Endothelial cell (in vitro differentiated cells): ENCODE data around the gene SHISAL2B. TPM values are rescaled to one million over a fixed set of nuclear protein-coding genes. Genes with fewer than 3 reads are reported as not detected.
"Not testable (repeated sequence)": the region's sequence is repeated elsewhere in the genome, so short reads cannot be mapped to it uniquely, and the experiment has no call there.

Source experiments
- DNase-seq: peaks from one replicate; pipeline ENCODE4 v3.0.0; 2021; ENCODE audit warnings: low spot score
- H3K27ac Mint-ChIP-seq: one replicate; pipeline ENCODE4 v1.8.0; 2021; ENCODE audit warnings: mixed read lengths, inconsistent platforms; ENCODE audit not compliant: unreplicated experiment
- H3K27me3 Mint-ChIP-seq: one replicate; pipeline ENCODE4 v1.8.0; 2021; ENCODE audit warnings: mild to moderate bottlenecking, moderate library complexity, mixed read lengths, inconsistent platforms; ENCODE audit not compliant: unreplicated experiment
- H3K36me3 Mint-ChIP-seq: one replicate; pipeline ENCODE4 v1.8.0; 2021; ENCODE audit warnings: mild to moderate bottlenecking, low read depth, mixed read lengths, inconsistent platforms; ENCODE audit not compliant: unreplicated experiment
- H3K4me1 Mint-ChIP-seq: one replicate; pipeline ENCODE4 v1.8.0; 2021; ENCODE audit warnings: mild to moderate bottlenecking, mixed read lengths, inconsistent platforms; ENCODE audit not compliant: unreplicated experiment
- H3K4me3 Mint-ChIP-seq: one replicate; pipeline ENCODE4 v1.8.0; 2021; ENCODE audit warnings: mild to moderate bottlenecking, mixed read lengths, inconsistent platforms; ENCODE audit not compliant: unreplicated experiment
- H3K9me3 Mint-ChIP-seq: one replicate; pipeline ENCODE4 v1.8.0; 2021; ENCODE audit warnings: mixed read lengths, inconsistent platforms; ENCODE audit not compliant: unreplicated experiment
- total RNA-seq: library from RNA; stranded (reverse); fragmentation: NEBNext Ultra II Directional; extraction: Animal tissue kit (Norgen Biotek cat#: 25700); gene quantifications from one replicate; pipeline ENCODE4 v1.2.1, GENCODE V29; 2021; ENCODE audit not compliant: unreplicated experiment
- TF ChIP-seq, protein P1 (sequence below): fragments of 200-600 bp; sonication (generic); IDR thresholded peaks from one replicate; pipeline ENCODE4 v1.5.0; 2021; ENCODE audit warnings: antibody characterized with exemption; ENCODE audit not compliant: unreplicated experiment

The SHISAL2B gene
- total RNA-seq, 1 donor from 2014 or later = 1.4 TPM

- Mint-ChIP-seq H3K36me3 (no peaks in the 10 kb centered on the region), H3K9me3 (no peaks in the 10 kb centered on the region), H3K4me3 (no peak overlapping the region), H3K27ac (no peak overlapping the region), H3K4me1 (peaks cover 24% of the 10 kb centered on the region), H3K27me3 (no peaks in the 10 kb centered on the region)
- DNase-seq = no peak
- TF ChIP-seq, protein P1, sequence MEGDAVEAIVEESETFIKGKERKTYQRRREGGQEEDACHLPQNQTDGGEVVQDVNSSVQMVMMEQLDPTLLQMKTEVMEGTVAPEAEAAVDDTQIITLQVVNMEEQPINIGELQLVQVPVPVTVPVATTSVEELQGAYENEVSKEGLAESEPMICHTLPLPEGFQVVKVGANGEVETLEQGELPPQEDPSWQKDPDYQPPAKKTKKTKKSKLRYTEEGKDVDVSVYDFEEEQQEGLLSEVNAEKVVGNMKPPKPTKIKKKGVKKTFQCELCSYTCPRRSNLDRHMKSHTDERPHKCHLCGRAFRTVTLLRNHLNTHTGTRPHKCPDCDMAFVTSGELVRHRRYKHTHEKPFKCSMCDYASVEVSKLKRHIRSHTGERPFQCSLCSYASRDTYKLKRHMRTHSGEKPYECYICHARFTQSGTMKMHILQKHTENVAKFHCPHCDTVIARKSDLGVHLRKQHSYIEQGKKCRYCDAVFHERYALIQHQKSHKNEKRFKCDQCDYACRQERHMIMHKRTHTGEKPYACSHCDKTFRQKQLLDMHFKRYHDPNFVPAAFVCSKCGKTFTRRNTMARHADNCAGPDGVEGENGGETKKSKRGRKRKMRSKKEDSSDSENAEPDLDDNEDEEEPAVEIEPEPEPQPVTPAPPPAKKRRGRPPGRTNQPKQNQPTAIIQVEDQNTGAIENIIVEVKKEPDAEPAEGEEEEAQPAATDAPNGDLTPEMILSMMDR = no peak
Measured at GRCh38 chr5:64707191-64707590, 16.9 kb downstream of the SHISAL2B start.

- not testable (repeated sequence) for H3K27me3 Mint-ChIP-seq, DNase-seq, H3K4me1 Mint-ChIP-seq, H3K9me3 Mint-ChIP-seq, H3K4me3 Mint-ChIP-seq, H3K27ac Mint-ChIP-seq, H3K36me3 Mint-ChIP-seq
Measured at GRCh38 chr5:64714495-64714894, 24.2 kb downstream of the SHISAL2B start.

DNA sequence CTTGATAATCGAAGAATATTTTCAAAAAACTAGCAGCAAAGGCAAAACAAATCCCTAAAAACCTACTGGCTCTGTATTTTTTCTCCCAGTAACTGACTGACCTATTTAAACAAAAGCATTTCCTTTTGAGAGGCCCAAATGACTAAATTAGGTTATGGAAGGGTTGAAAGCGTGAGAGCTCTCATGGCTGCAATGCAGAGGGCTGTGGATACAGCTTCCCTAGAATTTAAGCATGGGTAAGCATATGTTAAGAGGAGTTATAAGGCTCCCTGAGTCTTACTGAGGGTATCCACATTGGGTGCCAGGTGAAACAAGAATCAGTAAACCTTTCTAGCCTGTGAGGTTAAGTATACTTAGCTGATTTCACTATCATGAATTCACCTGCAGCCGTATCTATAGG, 32.3 kb downstream of the SHISAL2B start:
- TF ChIP-seq, protein P1 = no peak
- H3K4me3 Mint-ChIP-seq = no peak overlapping the region
- H3K36me3 Mint-ChIP-seq = peaks cover 4% of the 10 kb centered on the region
- no peaks in the 10 kb centered on the region for H3K9me3 Mint-ChIP-seq
- no peaks in the 10 kb centered on the region for H3K27me3 Mint-ChIP-seq
- peak overlapping the region; percentile 42 for H3K27ac Mint-ChIP-seq
- DNase-seq = no peak
- H3K4me1 Mint-ChIP-seq = peaks cover 2% of the 10 kb centered on the region

DNA sequence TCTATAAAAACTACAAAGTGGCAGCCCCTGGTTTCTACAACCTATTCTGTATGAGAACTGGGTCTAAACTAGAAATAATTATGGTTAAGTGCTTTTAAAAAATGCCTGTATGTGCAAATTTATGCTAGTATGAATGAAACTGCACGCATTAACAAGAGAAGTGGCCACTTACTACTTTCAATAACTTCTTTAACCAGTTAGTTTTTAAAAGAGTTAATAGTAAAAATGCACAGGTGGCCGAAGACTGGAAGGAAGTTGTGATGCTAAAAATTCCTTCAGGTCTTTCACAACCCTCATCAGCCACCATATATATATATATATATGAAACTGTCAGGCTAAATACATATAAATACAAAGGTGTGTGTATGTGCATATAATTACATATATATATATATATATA, 36.8 kb downstream of the SHISAL2B start:
- Mint-ChIP-seq H3K9me3 (no peaks in the 10 kb centered on the region), H3K4me1 (peaks cover 2% of the 10 kb centered on the region), H3K27me3 (peaks cover 5% of the 10 kb centered on the region), H3K36me3 (peaks cover 20% of the 10 kb centered on the region), H3K4me3 (no peak overlapping the region), H3K27ac (no peak overlapping the region)
- TF ChIP-seq, protein P1 = no peak
- no peak for DNase-seq

GRCh38 chr5:64742411-64742810, 52.1 kb downstream of the SHISAL2B start:
- TF ChIP-seq, protein P1 = no peak
- DNase-seq = no peak
- peaks cover 8% of the 10 kb centered on the region for H3K36me3 Mint-ChIP-seq
- H3K4me3 Mint-ChIP-seq = no peak overlapping the region
- H3K4me1 Mint-ChIP-seq = peaks cover 4% of the 10 kb centered on the region
- no peaks in the 10 kb centered on the region for H3K9me3 Mint-ChIP-seq
- H3K27me3 Mint-ChIP-seq = no peaks in the 10 kb centered on the region
- no peak overlapping the region for H3K27ac Mint-ChIP-seq

DNA sequence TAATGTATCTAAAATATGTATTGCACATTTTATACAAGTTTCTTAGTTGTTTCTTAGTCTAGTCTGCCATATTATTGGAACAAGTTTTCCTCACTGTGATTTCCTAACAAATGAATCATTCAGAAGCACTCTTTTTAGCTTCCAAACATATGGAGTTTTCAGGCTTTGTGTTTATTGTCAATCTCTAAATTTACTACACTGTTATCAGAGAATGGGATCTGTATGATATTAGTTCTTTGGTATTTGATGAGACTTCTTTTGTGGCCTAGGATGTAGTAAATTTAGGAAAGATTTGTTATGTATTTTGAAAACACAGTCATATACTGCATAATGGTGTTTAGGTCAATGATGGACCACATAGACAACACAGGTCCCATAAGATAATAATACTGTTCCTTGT, 52.5 kb downstream of the SHISAL2B start:
- H3K27ac Mint-ChIP-seq = no peak overlapping the region
- H3K36me3 Mint-ChIP-seq = peaks cover 8% of the 10 kb centered on the region
- TF ChIP-seq, protein P1 = no peak
- no peak for DNase-seq
- peaks cover 4% of the 10 kb centered on the region for H3K4me1 Mint-ChIP-seq
- H3K4me3 Mint-ChIP-seq = no peak overlapping the region
- no peaks in the 10 kb centered on the region for H3K27me3 Mint-ChIP-seq
- no peaks in the 10 kb centered on the region for H3K9me3 Mint-ChIP-seq
